Stimulated activated CD8-positive, alpha-beta memory T cell treated with anti-CD3 and anti-CD28 coated beads, Interleukin-2, amount 100 ng/mL, for 1 hour (primary cell): ENCODE measurements around the gene LARGE1.

Source experiments
- DNase-seq, 2 donors: peaks; one replicate each; pipeline ENCODE4 v3.0.0-alpha.2; 2020; ENCODE audit warnings: low read depth in 2 of 2

Gene LARGE1

DNA sequence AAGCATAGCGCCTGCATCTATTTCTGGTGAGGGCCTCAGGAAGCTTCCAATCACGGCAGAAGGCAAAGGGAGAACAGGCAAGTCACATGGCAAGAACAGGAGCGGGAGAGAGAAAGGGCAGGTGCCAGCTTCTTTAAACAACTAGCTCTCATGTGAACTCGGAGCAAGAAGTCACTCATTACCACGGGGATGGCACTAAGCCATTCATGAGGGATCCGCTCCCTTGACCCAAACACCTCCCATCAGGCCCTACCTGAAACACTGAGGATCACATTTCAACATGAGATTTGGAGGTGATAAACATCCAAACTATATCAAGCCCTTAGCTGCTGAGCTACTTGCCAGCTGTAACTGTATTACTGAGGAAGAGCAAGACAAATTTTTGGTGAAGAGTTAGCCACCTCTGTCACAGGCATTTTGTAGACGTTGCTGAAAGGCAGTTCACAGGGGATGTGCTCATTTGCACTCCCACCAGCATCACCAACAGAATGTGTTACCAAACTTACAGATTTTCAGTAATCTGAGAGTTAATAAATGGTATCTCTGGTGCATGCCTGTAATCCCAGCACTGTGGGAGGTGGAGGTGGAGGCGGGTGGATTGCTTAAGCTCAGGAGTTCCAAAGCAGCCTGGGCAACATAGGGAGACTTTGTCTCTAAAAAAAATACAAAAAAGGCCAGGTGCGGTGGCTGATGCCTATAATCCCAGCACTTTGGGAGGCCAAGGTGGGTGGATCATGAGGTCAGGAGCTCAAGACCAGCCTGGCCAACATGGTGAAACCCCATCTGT lies 398.2 kb downstream of the LARGE1 start:
- DNase-seq = no peak

DNA sequence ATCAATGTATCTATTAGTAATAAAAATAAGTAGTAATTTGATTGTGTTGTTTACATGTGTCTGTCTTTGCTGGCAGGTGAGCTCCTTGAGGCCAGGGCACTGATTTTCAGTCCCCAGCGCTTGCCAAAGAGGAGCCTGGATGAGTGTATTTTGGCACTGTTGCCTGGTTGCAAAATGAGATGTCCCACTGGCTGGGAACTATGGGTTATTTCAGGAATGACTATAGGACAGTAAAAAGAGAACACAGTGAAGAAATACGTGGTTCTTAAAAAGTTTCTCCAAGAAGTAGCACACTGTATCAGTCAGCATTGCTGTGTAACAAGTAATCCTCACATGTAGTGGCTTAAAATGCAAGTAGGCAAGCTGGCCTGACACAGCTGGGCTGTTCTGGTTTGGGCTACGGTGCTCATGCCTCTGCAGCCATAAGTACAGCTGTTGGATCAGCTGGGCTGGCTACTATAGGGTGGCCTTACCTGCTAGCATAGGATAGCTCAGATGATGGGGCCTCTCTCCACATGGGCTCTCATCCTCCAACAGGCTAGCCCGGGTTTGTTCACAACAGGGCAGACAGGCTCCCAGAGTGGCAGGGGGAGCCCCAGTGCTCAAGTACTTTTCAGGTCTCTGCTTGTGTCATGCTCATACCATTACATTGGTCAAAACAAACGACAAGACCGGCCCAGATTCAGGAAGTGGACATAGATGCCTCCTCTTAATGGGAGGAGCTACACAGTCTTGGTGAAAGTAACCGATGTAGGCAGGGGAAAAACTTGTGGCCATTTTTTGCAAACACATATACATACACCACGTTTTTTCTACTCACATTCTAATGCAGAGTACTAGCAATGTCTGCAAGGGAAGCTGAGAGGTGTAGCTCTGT lies 399.1 kb downstream of the LARGE1 start:
- DNase-seq = no peak

DNA sequence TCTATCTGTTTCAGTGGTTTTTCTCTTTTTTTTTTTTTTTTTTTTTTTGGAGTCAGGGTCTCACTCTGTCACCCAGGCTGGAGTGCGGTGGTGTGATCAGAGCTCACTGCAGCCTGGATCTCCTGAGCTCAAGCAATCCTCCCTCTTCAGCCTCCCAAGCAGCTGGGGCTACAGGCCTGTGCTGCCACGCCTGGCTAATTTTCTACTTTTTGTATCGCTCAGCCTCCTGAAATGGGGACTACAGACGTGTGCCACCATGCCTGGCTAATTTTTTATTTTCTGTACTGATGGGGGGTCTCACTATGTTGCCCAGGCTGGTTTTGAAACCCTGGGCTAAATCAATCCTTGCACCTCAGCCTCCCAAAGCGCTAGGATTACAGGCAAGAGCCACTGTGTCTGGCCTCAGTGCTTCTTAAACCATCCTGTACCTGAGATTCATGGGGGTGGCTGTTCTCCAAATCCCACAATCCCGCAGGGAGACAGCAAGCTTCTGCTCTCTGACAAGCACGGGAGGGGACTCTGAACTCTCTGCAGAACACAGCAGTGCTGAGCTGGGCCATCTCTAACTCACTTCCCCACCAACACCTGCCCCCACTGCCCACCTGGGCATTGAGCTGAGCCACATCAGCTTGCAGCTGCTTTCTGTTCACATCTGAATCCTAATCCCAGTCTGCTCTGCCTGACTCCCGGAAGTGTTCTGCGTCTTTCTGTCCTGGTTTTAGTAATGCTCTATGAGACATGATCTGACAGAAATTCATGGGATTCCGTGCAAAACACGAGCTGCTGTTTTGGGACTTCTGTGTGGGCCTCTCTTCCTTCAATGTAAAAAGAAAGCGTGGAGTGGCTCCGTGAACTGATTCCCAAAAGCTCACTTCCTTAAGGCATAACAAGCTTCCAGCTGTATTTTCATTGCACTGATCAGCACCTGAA lies 400.0 kb downstream of the LARGE1 start:
- no peak for DNase-seq

DNA sequence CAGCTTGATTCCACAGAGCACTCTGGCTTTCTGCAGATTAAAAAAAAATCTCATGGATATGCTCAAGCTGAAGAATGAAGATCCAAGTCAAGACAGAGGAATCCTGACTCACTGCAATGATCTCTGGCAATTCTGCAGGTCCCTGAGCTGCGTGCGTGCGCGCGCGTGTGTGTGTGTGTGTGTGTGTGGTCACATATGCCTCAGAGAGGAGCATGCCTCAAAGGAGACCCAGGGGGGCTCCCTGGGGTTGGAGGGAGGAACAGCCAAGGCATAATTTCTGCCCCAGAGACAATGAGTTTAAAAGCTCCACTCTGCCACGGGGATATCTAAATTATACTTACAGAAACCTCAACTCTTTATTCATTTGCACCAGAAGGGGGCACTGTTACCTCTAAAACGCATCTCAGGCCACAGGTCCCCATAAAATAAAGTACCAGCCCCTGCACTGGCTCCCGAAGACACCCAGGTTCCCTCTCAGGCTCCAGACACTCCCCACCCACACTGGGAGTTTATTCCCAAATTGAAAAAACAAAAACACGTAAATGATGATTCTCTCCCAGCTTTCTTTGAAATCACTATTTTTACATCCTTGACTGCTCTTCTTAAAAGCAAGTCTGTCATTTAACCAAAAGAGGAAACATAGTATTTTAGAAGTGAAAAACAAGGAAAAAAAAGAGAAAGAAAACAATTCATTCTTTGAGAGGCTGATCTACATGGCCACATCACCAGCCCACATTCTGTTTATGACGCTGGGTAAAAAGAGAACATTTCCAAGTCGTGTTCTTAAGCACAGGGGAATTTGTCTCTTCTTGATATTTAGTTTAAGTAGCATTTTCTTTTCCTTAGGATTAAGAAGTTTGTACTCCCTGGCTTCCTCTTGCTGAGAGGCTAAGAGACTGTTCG lies 401.0 kb downstream of the LARGE1 start:
- DNase-seq = no peak

DNA sequence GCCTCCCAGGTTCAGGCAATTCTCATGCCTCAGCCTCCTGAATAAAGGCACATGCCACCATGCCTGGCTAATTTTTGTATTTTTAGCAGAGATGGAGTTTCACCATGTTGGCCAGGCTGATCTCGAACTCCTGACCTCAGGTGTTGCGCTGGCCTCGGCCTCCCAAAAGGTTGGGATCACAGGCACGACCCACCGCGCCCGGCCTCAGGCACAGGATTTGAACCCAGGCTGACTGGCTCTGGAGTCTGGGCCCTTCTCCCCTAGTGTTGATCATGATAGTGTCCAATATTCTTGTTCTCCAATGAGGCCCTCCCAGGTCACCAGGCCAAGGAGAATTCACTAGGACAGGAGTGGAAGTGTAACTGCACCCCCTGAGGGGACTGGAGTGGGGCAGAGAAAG lies 401.9 kb downstream of the LARGE1 start:
- no peak for DNase-seq

DNA sequence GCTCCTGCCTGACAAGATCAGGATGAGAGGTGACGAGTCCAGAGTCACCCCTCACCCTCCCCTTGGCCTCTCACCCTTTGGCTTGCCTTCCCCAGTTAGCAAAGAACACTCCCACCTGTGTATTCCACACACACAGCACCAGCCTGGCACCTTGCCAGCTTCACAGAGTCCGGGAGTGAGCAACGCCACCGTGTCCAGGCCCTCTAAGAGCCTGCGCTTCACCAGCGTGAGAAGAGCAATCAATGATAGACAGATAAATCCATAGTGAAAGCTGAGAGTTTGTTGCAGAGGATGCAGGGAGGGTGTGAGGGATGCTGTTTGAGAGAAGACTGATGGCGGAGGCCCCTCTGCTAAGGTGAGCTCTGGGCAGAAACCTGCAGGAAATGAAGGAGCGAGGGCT lies 404.5 kb downstream of the LARGE1 start:
- no peak for DNase-seq

DNA sequence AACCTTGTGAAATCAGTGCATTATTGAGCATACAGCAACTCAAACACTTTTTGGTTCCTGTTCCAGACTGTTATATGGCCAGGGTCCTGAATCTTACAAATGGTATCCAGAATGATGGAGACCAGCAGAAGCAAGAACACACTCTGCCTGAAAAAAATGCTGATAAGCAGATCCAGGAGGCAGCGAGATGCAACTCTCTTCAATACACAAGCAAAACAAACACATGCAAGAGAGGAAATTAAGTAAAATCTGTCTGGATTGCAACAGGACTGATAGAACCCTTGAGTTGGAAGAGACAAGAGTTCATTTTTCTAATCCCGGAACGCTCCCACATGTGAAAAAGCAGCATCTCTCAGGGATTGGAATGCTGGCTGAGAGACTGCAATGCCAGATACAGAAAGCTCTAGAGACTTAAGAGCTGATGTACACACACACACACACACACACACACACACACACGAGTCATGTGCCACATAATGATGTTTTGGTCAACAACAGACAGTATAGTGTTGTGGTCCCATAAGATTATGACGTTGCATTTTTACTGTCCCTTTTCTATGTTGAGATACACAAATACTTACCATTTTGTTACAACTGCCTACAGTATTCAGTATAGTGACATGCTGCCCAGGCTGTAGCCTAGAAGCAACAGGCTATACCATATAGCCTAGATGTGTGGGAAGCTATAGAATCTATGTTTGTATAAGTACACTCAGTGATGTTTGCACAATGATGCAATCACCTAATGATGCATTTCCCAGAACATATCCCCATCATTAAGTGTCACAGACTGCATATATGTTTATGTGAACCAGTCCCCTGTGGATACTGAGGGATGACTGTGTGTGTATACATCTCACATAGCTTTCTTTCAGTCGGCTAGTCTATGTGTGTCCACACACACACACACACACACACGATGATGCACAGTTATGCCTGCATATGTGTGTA lies 406.6 kb downstream of the LARGE1 start:
- no peak for DNase-seq

DNA sequence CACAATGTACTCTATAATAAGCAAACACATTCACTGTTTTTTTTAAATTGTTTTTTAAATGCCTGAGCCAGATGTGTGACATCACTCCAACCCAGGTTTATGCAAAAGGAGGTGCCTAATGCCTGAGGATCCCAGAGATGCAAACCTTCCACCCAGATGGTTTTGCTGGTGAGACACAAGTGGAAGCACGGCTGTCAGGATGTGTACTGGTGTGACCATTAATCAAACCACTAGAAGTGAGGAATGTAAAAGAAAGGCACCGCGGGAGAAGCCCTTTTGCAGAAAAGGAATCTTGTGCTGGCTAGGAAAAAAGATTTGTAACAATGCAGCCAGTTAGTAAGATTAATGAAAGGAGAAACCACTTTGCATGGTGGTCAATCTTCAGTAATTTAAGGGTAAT lies 407.4 kb downstream of the LARGE1 start:
- DNase-seq = no peak

DNA sequence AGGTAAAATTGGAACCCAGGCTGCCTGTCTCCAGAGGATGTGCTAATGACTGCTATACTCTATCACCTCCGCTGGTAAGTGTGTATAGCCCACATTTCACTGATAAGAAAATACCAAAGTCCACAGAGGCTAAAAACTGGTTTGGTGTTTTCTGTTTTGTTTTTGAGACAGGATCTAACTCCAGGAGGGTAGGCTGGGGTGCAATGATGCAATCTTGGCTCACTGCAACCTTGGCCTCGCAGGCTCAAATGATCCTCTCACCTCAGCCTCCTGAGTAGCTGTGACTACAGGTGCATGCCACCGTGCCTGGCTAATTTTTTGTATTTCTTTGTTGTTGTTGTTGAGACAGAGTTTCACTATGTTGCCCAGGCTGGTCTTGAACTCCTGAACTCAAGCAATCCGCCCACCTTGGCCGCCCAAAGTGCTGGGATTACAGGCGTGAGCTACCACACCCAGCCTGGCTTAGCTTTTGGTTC lies 409.8 kb downstream of the LARGE1 start:
- DNase-seq = no peak

DNA sequence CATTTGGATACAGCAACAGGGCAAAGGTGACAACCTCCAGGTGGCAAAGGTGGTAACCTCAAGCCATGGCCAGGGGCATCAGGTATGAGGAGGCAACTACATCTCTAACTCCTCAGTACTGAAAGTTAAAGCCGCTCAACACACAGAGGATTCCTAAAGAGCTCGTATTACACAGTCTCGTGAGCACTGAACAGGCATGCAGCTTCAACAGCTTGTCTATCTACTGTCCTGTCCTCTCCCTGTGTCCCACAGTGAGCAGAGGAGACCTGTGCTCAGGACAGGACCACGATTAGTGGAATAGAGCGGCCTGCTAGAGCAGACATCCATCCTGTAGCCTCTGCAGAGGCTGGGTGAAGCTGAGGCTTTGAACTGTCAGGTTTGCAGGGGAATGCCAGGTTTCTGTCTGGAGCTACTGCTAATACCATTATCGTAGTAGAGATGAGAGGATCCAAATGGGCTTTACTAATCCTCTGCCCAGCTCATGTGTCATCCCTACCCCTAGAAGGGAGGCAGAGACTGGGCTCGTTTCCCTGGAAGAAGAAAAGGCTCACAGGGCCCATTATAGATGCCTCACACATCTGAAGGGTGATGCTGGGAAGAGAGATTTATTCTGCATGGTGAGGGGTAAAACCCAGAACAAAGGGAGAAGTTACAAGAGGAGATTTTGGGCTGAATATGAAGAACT lies 415.2 kb downstream of the LARGE1 start:
- DNase-seq = no peak

DNA sequence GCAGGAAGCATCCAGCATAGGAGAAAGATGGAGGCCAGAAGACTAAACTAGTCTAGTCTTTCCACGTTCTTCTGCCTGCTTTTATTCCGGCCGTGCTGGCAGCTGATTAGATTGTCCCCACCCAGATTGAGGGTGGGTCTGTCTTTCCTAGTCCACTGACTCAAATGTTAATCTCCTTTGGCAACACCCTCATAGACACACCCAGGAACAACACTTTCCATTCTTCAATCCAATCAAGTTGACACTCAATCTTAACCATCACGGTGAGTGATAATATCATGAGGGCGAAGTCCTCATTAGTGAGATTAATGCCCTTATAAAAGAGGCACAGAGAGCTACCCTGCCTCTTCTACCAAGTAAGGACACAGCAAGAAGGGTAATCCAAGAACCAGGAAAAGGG lies 424.2 kb downstream of the LARGE1 start:
- no peak for DNase-seq

DNA sequence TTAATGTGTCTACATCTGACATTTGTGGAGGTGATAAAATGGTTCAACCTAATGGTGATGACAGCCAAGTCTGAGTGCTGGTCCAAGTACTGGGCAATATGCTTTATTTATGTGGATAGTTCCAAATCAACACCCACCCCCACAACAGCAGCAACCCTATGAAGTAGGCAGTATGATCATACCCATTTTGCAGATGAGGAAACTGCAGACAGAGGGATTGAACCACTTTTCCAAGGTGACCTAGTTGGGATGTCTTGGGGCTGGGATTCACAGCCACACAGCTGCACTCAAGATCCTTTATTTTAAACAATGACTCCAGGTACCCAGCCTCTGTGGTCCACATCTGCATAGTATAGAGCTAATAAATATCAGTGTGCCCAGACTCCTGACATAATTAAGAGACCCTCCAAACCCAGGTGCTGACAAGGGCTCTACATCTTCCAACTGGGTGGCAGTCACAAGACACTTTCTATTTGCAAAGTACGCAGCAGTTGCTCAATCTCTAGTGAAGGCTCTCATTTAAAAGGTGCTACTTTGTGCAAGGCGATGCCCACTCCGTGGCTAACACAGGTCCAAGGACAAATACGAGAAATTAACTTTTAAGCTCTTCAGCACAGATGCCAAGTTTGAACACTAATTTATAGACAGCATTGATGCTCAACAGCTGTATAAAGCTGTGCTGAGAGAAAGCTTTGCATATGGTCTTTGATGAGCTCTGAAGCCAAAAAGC lies 426.6 kb downstream of the LARGE1 start:
- no peak for DNase-seq

DNA sequence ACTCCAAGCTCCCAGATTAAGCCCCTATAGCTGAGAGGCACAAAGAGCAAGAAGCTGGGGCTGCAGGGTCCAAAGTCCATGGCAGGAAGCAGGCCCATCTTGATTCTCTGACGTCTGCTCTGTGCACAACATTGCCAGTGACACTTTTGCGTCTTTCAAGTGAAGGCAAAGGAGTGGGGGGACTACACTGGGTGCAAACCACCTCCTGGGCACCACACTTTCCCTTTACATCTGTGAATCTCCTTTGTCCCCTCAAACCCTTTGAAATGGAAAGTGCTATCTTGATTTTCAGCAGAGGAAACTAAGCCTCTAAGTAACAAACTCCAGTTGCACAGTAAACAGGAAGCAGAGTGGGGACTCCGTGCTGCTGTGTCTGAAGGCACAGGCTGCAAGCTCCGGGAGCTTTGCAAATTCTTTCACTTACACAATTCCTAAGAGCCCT lies 428.0 kb downstream of the LARGE1 start:
- DNase-seq = no peak

DNA sequence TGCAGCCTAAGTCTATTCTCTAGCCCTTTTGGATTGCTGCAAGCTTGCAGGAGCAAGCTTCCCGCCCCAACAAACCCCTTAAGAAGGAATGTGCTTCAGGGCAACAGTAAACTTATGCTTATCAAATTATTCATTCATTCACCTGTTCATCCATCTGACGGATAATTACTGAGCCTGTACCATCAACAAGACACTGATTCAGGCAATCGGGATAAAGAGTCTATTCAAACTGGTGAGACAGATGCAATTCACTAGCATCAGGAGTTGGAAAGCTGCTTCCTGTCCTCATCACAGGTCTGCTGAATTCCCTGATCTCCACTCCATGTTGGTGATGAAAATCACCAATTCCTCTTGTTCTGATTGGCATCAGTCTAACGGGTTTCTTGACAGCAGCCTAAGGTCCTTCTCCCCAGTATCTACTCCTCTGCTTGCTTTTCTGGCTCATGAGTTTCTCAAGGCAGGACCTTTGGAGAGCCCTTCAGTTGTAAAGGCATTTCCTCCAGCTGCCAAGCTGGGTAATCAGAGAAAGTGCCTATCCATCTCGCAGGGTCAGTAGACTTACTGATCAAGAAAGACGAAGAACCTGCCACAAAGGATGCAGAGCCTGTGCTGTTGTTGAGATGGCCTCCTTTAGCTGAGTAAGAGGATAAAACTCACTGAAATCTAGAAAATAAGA lies 433.1 kb downstream of the LARGE1 start:
- DNase-seq = no peak

DNA sequence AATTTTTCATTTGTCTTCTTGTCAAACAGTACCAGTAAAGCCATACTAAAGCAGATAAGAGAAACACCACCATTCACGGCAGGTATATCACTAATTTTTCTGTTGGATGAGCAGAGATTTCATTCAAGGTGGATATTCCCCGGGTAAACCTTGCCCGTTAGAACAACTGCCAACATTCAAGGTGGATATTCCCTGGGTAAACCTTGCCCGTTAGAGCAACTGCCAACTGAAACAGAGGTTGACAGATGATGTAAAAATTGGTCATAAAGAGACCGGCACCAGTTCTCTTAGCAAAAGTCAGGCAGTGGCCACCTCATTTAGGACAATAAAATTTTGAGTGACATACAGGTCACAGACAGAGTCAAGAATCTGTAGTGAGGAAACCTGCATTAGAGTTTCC lies 438.7 kb downstream of the LARGE1 start:
- no peak for DNase-seq

DNA sequence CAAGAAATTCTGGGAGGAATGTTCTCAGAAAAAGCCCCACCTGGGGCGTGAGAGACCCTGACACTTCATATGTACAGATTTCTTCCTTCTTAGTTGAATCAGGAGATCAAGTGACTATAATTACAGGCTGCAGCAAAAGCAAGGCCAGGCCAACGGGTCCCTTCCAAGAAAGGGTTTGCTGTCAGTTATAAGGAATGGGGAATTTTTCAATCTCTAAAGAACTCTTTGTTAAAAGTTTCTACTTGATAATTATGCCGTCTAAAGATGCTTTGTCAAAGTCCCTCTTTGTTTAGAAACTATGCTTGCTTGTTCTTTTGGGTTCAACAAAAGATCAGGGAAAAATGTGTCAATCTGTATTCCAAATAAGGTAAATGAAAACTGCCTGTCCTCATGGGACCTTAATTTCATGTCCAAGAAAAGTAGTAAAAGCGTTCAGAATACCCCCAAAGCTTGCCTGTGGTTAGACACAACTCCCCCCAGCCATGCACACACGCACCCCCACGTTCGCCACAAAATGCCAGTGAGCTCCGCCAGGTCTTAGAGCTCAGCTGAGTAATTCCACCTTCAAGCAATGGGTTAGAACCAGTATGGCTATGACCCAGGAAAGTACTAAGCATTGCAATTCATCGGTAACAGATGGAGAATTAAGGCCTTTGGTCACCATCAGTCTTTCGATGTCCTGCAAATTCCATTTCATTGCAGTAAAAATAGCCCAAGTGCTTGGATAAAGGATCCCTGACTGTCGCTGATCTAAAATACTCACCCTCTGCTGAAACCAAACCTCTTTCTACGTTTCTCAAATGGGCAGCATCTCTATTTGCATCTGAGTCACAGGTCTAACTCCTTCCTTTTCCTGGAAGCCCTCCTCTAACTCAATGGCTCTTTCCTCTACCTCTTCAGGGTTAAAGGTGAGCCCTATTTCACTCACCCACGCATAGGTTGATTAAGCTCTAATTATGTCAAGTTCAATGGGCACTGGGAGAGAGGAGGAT lies 442.9 kb downstream of the LARGE1 start:
- no peak for DNase-seq
